Vagina (tissue), 2 donors: ENCODE data around the gene FAM169A. TPM values are rescaled to one million over a fixed set of nuclear protein-coding genes. Genes with fewer than 3 reads are reported as not detected.
"Not testable (repeated sequence)": the region's sequence is repeated elsewhere in the genome, so short reads cannot be mapped to it uniquely, and the experiment has no call there.

Experiments used
- DNase-seq, 2 donors: peaks; one replicate each; pipeline ENCODE4 v3.0.0-alpha.2; 2017; ENCODE audit errors: extremely low spot score in 2 of 2
- H3K27ac ChIP-seq: fragments of 200-600 bp; sonication (generic); one replicate; pipeline ENCODE4 v1.5.1; 2019
- H3K27me3 ChIP-seq: fragments of 200-600 bp; sonication (generic); one replicate; pipeline ENCODE4 v1.5.1; 2019
- H3K36me3 ChIP-seq, 2 donors: fragments of 200-600 bp; sonication (generic); one replicate each; pipeline ENCODE4 v1.5.1; 2017 to 2019
- H3K4me1 ChIP-seq: fragments of 200-600 bp; sonication (generic); one replicate; pipeline ENCODE4 v1.5.1; 2019
- H3K4me3 ChIP-seq, 2 donors: fragments of 200-600 bp; sonication (generic); 1 replicate in 1 of 2; 2 replicates in 1 of 2; pipeline ENCODE4 v1.5.1; 2016 to 2019
- H3K9me3 ChIP-seq: fragments of 200-600 bp; sonication (generic); one replicate; pipeline ENCODE4 v1.5.1; 2019
- POLR2A ChIP-seq, 2 donors: fragments of 450-650 bp; IDR thresholded peaks; one replicate each; pipeline ENCODE4 v1.6.1; 2017; ENCODE audit warnings: antibody characterized with exemption in 2 of 2, mild to moderate bottlenecking in 2 of 2, moderate library complexity in 2 of 2
- POLR2AphosphoS5 ChIP-seq, 2 donors: sonication (generic); formaldehyde crosslinking; IDR thresholded peaks; one replicate each; pipeline ENCODE4 v1.9.0; 2017; ENCODE audit warnings: antibody characterized with exemption in 2 of 2, mild to moderate bottlenecking in 2 of 2, low read depth in 1 of 2; ENCODE audit not compliant: insufficient read depth in 1 of 2
- intact Hi-C: fragments of 100-400 bp; cut with DNase I; formaldehyde crosslinking; loops from one replicate; pipeline ENCODE4 v1.15.1; 2023
- total RNA-seq: library from RNA; depleted of rRNA; stranded (reverse); fragments of >200 nt; gene quantifications from one replicate; pipeline ENCODE4 v1.2.3, GENCODE V29; 2016
- TF ChIP-seq, protein P1 (sequence below), 3 experiments: fragments of 450-650 bp in 2 of 3; fragments of 200-600 bp in 1 of 3; sonication (generic) in 1 of 3; IDR thresholded peaks; one replicate each; pipeline ENCODE4 v1.5.1; 2017 to 2019; ENCODE audit warnings: antibody characterized with exemption in 3 of 3, mild to moderate bottlenecking in 2 of 3, moderate library complexity in 2 of 3

FAM169A gene
- total RNA-seq, 1 donor from 2014 or later: 0.98 TPM

DNA sequence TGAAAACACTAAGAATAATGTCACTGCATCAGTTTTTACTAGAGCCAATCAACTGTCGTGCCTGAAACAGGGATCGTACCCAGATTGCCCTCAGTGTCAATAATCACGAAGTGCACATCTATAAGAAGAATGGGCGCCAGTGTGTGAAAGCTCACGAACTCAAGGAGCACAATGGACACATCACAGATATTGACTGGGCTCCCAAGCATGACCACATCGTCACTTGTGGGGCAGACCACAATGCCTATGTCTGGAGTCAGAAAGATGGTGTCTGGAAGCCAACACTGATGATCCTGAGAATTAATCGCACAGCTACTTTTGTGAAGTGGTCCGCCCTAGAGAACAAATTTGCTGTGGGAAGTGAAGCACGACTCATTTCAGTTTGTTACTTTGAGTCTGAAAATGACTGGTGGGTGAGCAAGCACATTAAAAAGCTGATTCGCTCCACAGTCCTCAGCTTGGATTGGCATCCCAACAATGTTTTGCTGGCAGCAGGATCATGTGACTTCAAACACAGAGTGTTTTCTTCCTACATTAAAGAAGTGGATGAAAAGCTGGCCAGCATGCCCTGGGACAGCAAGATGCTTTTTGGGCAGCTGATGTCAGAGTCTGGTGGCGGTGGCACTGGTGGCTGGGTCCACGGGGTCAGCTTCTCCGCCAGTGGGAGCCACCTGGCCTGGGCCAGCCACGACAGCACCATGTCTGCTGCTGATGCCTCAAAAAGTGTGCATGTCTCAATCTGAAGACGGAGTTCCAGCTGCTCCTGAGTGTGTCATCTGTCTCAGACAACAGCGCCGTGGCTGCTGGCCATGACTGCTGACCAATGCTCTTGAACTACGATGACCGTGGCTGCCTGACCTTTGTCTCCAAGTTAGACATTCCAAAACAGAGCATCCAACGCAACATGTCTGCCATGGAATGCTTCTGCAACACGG is 66.9 kb downstream of the FAM169A start:
- intact Hi-C loops: no loop called here
- no peak for DNase-seq
- H3K4me3 ChIP-seq: no peak overlapping the region
- no peak overlapping the region for H3K27ac ChIP-seq
- no peaks in the 10 kb centered on the region for H3K9me3 ChIP-seq
- H3K27me3 ChIP-seq: no peaks in the 10 kb centered on the region
- no peaks in the 10 kb centered on the region for H3K4me1 ChIP-seq
- no peaks in the 10 kb centered on the region for H3K36me3 ChIP-seq
- TF ChIP-seq, protein P1, sequence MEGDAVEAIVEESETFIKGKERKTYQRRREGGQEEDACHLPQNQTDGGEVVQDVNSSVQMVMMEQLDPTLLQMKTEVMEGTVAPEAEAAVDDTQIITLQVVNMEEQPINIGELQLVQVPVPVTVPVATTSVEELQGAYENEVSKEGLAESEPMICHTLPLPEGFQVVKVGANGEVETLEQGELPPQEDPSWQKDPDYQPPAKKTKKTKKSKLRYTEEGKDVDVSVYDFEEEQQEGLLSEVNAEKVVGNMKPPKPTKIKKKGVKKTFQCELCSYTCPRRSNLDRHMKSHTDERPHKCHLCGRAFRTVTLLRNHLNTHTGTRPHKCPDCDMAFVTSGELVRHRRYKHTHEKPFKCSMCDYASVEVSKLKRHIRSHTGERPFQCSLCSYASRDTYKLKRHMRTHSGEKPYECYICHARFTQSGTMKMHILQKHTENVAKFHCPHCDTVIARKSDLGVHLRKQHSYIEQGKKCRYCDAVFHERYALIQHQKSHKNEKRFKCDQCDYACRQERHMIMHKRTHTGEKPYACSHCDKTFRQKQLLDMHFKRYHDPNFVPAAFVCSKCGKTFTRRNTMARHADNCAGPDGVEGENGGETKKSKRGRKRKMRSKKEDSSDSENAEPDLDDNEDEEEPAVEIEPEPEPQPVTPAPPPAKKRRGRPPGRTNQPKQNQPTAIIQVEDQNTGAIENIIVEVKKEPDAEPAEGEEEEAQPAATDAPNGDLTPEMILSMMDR (IDR thresholded peaks at IDR 0.05): no peak
- no peak for TF ChIP-seq POLR2AphosphoS5 (IDR thresholded peaks at IDR 0.05; ENCODE audit: insufficient read depth in 1 of 2, low read depth in 1 of 2)
- no peak for TF ChIP-seq POLR2A (IDR thresholded peaks at IDR 0.05)

DNA sequence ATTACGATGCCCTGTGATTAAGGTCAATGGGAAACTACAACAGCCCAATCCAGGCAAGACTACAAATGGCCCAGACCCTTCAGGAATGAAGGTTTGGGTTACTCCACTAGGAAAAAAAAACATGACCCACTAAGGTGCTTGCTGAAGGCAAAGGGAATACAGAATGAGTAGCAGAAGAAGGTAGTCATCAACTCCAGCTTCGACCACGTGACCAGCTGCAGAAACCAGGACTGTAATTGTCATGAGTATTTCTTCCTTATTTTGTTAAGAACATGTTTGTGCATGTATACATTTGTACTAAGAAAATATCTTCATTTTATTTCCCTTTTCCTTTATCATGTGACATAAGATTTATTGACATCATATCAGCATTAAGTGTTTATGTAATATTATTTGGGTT is 74.5 kb downstream of the FAM169A start:
- intact Hi-C loops, H3K4me3 ChIP-seq, H3K27me3 ChIP-seq, H3K4me1 ChIP-seq, DNase-seq, H3K36me3 ChIP-seq, H3K27ac ChIP-seq, H3K9me3 ChIP-seq: not testable (repeated sequence)

DNA sequence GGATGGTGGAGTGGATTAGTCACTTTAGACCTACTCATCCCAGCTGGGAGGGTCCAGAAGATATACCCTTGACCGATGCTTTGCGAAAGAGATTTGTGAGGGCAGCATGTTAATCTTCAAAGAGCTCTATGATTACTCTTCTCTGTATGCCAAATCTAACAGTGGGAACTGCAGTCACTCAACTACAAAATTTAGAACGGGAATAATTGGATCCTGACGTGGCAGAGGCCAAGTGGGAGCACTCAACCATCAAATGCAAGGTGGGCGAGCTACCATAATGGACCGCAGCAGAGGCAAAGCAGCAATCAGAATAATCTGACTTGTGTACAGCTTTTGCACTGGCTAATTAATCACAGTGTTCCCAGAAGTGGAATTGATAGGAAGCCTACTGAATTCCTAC is 78.8 kb downstream of the FAM169A start:
- Histone ChIP-seq H3K4me3 (no peak overlapping the region), H3K27ac (no peak overlapping the region), H3K4me1 (no peaks in the 10 kb centered on the region), H3K36me3 (no peaks in the 10 kb centered on the region), H3K27me3 (no peaks in the 10 kb centered on the region), H3K9me3 (no peaks in the 10 kb centered on the region)
- no peak for DNase-seq
- TF ChIP-seq POLR2A (IDR thresholded peaks at IDR 0.05) (no peak), POLR2AphosphoS5 (IDR thresholded peaks at IDR 0.05; ENCODE audit: insufficient read depth in 1 of 2, low read depth in 1 of 2) (no peak)
- TF ChIP-seq, protein P1 (IDR thresholded peaks at IDR 0.05): no peak
- intact Hi-C loops: no loop called here

DNA sequence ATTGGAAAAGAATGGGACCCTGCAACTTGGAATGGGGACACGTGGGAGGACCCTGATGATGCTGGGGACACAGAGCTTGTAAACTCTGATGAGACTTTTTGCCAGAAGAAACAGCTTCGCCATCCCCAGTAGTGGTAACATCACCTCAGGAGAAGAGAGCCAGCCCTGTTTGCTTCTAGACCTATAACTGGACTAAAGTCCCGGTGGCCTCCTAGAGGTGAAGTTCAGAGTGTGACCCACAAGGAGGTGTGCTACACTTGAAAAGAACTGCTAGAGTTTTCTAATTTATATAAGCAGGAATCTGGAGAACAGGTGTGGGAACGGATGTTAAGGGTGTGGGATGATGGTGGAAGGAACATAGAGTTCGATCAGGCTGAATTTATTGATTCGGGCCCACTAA is 79.3 kb downstream of the FAM169A start:
- intact Hi-C loops: no loop called here
- DNase-seq: no peak
- no peak for TF ChIP-seq POLR2AphosphoS5 (IDR thresholded peaks at IDR 0.05; ENCODE audit: insufficient read depth in 1 of 2, low read depth in 1 of 2)
- TF ChIP-seq, protein P1 (IDR thresholded peaks at IDR 0.05): no peak
- TF ChIP-seq POLR2A (IDR thresholded peaks at IDR 0.05): no peak
- Histone ChIP-seq H3K9me3 (no peaks in the 10 kb centered on the region), H3K36me3 (no peaks in the 10 kb centered on the region), H3K4me3 (no peak overlapping the region), H3K4me1 (no peaks in the 10 kb centered on the region), H3K27ac (no peak overlapping the region), H3K27me3 (no peaks in the 10 kb centered on the region)

DNA sequence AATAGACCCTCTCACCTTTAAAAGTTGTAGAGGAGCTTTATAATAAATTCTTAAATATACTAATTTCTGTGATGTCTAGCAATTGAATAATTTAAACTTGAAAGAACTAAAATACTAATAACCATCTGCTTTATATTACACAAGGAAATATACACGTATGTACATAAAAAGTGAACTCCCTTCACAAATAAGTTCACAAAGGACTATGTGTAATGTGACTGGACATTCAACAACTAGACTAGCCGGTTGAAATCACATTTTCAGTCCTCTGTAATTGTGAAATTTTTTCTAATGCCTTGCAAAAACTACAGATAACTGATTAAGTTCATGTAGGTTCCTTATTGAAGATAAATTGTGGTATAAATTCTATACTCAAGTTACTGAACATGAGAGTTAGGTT is 87.6 kb downstream of the FAM169A start:
- H3K27ac ChIP-seq: no peak overlapping the region
- no peaks in the 10 kb centered on the region for H3K27me3 ChIP-seq
- H3K4me1 ChIP-seq: no peaks in the 10 kb centered on the region
- DNase-seq: no peak
- H3K9me3 ChIP-seq: no peaks in the 10 kb centered on the region
- no peak overlapping the region for H3K4me3 ChIP-seq
- peaks cover 3 to 27% of the 10 kb centered on the region in 2 donors for H3K36me3 ChIP-seq
- TF ChIP-seq, protein P1 (IDR thresholded peaks at IDR 0.05): no peak
- TF ChIP-seq POLR2AphosphoS5 (IDR thresholded peaks at IDR 0.05; ENCODE audit: insufficient read depth in 1 of 2, low read depth in 1 of 2) (no peak), POLR2A (IDR thresholded peaks at IDR 0.05) (no peak)
- intact Hi-C loops: no loop called here
